HL-60 (cell line): Measurements from ENCODE around the gene ACSF3.

Experiments used
- TF ChIP-seq, protein P1 (sequence below): IDR thresholded peaks from one replicate; pipeline ENCODE4 v1.5.1; 2011; ENCODE audit warnings: low read length, control low read depth, inconsistent platforms; ENCODE audit not compliant: insufficient read depth
- TF ChIP-seq, protein P2 (sequence below): IDR thresholded peaks from 2 replicates; pipeline ENCODE4 v1.6.1; 2012; ENCODE audit warnings: low read depth; ENCODE audit not compliant: insufficient replicate concordance

DNA sequence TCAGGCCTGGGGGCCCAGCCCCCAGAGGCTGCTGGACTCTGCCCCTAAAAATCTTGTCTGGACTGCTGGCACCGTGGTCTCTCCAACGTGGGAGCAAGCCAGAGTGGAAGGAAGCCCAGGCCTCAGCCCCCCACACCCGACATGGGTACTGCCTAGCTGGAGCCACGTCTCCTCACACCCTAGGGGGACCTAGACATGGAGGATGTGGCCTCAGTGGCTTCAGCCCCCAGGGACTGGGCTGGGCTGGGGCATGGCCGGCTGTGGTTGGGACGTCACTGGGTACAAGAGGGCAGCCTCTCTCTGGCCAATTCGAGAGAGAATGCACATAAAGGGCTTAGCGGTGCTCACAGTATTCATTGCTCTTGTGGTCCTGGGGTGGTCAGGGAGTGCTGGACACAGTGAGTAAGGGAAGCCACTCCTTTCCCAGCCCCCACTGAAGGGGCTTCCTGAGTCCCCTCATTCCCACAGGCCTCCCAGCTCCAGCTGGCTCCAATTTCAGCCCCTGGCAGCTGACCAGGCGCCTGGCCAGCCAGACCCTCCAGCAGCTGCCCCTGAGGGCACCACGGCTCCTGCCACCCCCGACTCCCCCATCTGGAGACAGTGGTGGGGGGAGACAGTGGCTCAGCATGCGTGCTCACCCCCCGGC, 79.0 kb downstream of the ACSF3 start:
- TF ChIP-seq, protein P1, sequence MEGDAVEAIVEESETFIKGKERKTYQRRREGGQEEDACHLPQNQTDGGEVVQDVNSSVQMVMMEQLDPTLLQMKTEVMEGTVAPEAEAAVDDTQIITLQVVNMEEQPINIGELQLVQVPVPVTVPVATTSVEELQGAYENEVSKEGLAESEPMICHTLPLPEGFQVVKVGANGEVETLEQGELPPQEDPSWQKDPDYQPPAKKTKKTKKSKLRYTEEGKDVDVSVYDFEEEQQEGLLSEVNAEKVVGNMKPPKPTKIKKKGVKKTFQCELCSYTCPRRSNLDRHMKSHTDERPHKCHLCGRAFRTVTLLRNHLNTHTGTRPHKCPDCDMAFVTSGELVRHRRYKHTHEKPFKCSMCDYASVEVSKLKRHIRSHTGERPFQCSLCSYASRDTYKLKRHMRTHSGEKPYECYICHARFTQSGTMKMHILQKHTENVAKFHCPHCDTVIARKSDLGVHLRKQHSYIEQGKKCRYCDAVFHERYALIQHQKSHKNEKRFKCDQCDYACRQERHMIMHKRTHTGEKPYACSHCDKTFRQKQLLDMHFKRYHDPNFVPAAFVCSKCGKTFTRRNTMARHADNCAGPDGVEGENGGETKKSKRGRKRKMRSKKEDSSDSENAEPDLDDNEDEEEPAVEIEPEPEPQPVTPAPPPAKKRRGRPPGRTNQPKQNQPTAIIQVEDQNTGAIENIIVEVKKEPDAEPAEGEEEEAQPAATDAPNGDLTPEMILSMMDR: no peak
- TF ChIP-seq, protein P2, sequence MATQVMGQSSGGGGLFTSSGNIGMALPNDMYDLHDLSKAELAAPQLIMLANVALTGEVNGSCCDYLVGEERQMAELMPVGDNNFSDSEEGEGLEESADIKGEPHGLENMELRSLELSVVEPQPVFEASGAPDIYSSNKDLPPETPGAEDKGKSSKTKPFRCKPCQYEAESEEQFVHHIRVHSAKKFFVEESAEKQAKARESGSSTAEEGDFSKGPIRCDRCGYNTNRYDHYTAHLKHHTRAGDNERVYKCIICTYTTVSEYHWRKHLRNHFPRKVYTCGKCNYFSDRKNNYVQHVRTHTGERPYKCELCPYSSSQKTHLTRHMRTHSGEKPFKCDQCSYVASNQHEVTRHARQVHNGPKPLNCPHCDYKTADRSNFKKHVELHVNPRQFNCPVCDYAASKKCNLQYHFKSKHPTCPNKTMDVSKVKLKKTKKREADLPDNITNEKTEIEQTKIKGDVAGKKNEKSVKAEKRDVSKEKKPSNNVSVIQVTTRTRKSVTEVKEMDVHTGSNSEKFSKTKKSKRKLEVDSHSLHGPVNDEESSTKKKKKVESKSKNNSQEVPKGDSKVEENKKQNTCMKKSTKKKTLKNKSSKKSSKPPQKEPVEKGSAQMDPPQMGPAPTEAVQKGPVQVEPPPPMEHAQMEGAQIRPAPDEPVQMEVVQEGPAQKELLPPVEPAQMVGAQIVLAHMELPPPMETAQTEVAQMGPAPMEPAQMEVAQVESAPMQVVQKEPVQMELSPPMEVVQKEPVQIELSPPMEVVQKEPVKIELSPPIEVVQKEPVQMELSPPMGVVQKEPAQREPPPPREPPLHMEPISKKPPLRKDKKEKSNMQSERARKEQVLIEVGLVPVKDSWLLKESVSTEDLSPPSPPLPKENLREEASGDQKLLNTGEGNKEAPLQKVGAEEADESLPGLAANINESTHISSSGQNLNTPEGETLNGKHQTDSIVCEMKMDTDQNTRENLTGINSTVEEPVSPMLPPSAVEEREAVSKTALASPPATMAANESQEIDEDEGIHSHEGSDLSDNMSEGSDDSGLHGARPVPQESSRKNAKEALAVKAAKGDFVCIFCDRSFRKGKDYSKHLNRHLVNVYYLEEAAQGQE: no peak
